ENCODE results near the gene ABL2.
"Not testable (repeated sequence)": the region's sequence is repeated elsewhere in the genome, so short reads cannot be mapped to it uniquely, and the experiment has no call there.

The ABL2 gene

GRCh38 chr1:179229214-179230140 is at the start of gene ABL2:
Gene ABL2, minus strand, starts transcription at chr1:179229677. Its CDS starts 280 bp downstream, at chr1:179229397.
- H3K9me3 ChIP-seq (ENCODE audit: control insufficient read depth in 5 of 5, low read length in 5 of 5): no peaks in the 10 kb centered on the region
- H3K27ac ChIP-seq (ENCODE audit: low read depth, low read length): peak within 1 kb of the TSS; percentile 77
- no peaks in the 10 kb centered on the region for H3K36me3 ChIP-seq (ENCODE audit: control insufficient read depth in 5 of 5, insufficient read depth in 5 of 5, low read length in 5 of 5)
- peak within 1 kb of the TSS; percentile 74 to 91 (median 83) for H3K4me3 ChIP-seq (ENCODE audit: low read depth in 1 of 5, low read length in 5 of 5)
- H3K27me3 ChIP-seq (ENCODE audit: control insufficient read depth in 5 of 5, insufficient read depth in 4 of 5, low read length in 5 of 5): no peaks in the 10 kb centered on the region
- H3K9ac ChIP-seq (ENCODE audit: low read length in 5 of 5): peak within 1 kb of the TSS; percentile 17 to 94 (median 87)
- H3K4me1 ChIP-seq (ENCODE audit: control insufficient read depth in 5 of 5, insufficient read depth in 5 of 5, low read length in 5 of 5): peaks cover 2 to 23% (median 16%) of the 10 kb centered on the region in 5 donors

DNA sequence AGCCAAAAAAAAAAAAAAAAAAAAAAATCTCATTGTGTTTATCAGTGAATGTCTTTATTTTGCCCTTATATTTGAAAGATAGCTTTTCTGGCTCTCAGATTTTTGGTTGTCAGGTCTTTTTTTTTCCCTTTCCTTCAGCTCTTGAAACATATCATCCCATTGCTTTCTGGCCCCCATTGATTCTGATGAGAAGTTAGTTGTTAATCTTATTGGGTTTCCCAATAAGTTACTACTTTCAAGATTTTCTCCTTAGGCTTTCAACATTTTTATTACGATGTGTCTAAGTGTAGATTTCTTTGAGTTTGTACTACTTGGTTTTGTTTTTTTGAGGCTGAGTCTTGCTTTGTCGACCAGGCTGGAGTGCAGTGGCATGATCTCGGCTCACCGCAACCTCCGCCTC is 49.4 kb upstream of the ABL2 start:
- no peak overlapping the region for H3K27ac ChIP-seq (ENCODE audit: low read depth, low read length)
- H3K27me3 ChIP-seq (ENCODE audit: control insufficient read depth in 5 of 5, insufficient read depth in 4 of 5, low read length in 5 of 5): no peaks in the 10 kb centered on the region
- no peaks in the 10 kb centered on the region for H3K4me1 ChIP-seq (ENCODE audit: control insufficient read depth in 5 of 5, insufficient read depth in 5 of 5, low read length in 5 of 5)
- peaks cover 0 to 8% (median 4%) of the 10 kb centered on the region in 5 donors for H3K9me3 ChIP-seq (ENCODE audit: control insufficient read depth in 5 of 5, low read length in 5 of 5)
- H3K36me3 ChIP-seq (ENCODE audit: control insufficient read depth in 5 of 5, insufficient read depth in 5 of 5, low read length in 5 of 5): no peaks in the 10 kb centered on the region
- no peak overlapping the region for H3K4me3 ChIP-seq (ENCODE audit: low read depth in 1 of 5, low read length in 5 of 5)
- no peak overlapping the region for H3K9ac ChIP-seq (ENCODE audit: low read length in 5 of 5)

DNA sequence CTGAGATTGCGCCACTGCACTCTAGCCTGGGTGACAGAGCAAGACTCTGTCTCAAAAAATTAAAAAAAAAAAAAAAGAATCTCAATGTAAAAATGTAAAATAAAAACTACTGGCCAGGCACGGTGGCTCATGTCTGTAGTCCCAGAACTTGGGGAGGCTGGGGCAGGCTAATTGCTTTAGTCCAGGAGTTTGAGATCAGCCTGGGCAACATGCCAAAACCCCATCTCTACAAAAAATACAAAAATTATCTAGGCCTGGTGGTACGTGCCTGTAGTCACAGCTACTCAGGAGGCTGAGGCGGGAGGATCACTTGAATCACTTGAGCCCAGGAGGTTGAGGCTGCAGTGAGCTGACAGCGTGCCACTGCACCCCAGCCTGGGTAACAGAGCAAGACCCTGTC is 44.9 kb upstream of the ABL2 start:
- not testable (repeated sequence) for H3K9me3 ChIP-seq (ENCODE audit: control insufficient read depth in 5 of 5, low read length in 5 of 5); H3K27ac ChIP-seq (ENCODE audit: low read depth, low read length); H3K27me3 ChIP-seq (ENCODE audit: control insufficient read depth in 5 of 5, insufficient read depth in 4 of 5, low read length in 5 of 5); H3K4me1 ChIP-seq (ENCODE audit: control insufficient read depth in 5 of 5, insufficient read depth in 5 of 5, low read length in 5 of 5); H3K36me3 ChIP-seq (ENCODE audit: control insufficient read depth in 5 of 5, insufficient read depth in 5 of 5, low read length in 5 of 5); H3K4me3 ChIP-seq (ENCODE audit: low read depth in 1 of 5, low read length in 5 of 5); H3K9ac ChIP-seq (ENCODE audit: low read length in 5 of 5)

DNA sequence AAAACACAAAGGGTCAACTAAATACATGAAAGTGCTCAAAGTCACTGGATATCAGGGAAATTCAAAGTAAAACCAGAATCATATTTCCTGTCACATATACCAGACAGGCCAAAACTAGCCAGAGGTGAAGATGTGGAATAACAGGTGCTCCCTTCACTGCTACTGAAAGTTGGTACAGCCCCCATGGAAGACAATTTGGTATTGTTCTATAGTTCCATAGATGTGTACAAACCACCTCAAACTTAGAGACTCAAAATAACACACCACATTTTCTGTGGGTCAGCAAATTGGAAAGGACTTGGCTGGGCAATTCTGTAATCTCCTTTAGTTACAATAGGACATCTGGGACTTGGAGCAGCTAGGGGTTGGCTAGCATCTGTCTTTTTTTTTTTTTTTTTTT is 39.6 kb upstream of the ABL2 start:
- Histone ChIP-seq H3K4me1 (ENCODE audit: control insufficient read depth in 5 of 5, insufficient read depth in 5 of 5, low read length in 5 of 5) (peaks cover 0 to 5% (median 0%) of the 10 kb centered on the region in 5 donors), H3K9ac (ENCODE audit: low read length in 5 of 5) (no peak overlapping the region), H3K36me3 (ENCODE audit: control insufficient read depth in 5 of 5, insufficient read depth in 5 of 5, low read length in 5 of 5) (no peaks in the 10 kb centered on the region), H3K27ac (ENCODE audit: low read depth, low read length) (no peak overlapping the region), H3K9me3 (ENCODE audit: control insufficient read depth in 5 of 5, low read length in 5 of 5) (no peaks in the 10 kb centered on the region), H3K27me3 (ENCODE audit: control insufficient read depth in 5 of 5, insufficient read depth in 4 of 5, low read length in 5 of 5) (no peaks in the 10 kb centered on the region), H3K4me3 (ENCODE audit: low read depth in 1 of 5, low read length in 5 of 5) (no peak overlapping the region)

DNA sequence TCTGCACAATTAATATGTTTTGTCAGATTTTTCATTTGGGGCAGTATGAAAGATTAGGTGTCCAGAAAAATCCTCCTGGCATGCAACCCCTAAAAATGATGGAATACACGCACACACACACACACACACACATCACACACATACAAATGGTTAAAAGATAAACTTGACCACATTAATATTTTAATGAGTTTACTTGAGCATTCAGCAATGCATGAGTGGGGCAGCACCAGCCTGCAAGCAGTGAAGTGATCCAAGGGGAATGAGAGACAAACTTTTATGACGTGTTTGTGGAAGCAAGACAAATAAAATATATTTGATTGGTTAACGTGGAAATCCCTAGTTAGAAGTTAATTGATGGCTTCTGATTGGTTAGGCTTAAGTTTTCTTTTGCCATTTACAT is 35.0 kb upstream of the ABL2 start:
- Histone ChIP-seq H3K36me3 (ENCODE audit: control insufficient read depth in 5 of 5, insufficient read depth in 5 of 5, low read length in 5 of 5) (no peaks in the 10 kb centered on the region), H3K27me3 (ENCODE audit: control insufficient read depth in 5 of 5, insufficient read depth in 4 of 5, low read length in 5 of 5) (no peaks in the 10 kb centered on the region), H3K9me3 (ENCODE audit: control insufficient read depth in 5 of 5, low read length in 5 of 5) (no peaks in the 10 kb centered on the region), H3K4me1 (ENCODE audit: control insufficient read depth in 5 of 5, insufficient read depth in 5 of 5, low read length in 5 of 5) (no peaks in the 10 kb centered on the region), H3K27ac (ENCODE audit: low read depth, low read length) (no peak overlapping the region), H3K9ac (ENCODE audit: low read length in 5 of 5) (no peak overlapping the region), H3K4me3 (ENCODE audit: low read depth in 1 of 5, low read length in 5 of 5) (no peak overlapping the region)

GRCh38 chr1:179263121-179263520 is 33.6 kb upstream of the ABL2 start:
- no peak overlapping the region for H3K4me3 ChIP-seq (ENCODE audit: low read depth in 1 of 5, low read length in 5 of 5)
- no peak overlapping the region for H3K27ac ChIP-seq (ENCODE audit: low read depth, low read length)
- no peaks in the 10 kb centered on the region for H3K27me3 ChIP-seq (ENCODE audit: control insufficient read depth in 5 of 5, insufficient read depth in 4 of 5, low read length in 5 of 5)
- no peaks in the 10 kb centered on the region for H3K36me3 ChIP-seq (ENCODE audit: control insufficient read depth in 5 of 5, insufficient read depth in 5 of 5, low read length in 5 of 5)
- no peak overlapping the region for H3K9ac ChIP-seq (ENCODE audit: low read length in 5 of 5)
- H3K4me1 ChIP-seq (ENCODE audit: control insufficient read depth in 5 of 5, insufficient read depth in 5 of 5, low read length in 5 of 5): no peaks in the 10 kb centered on the region
- no peaks in the 10 kb centered on the region for H3K9me3 ChIP-seq (ENCODE audit: control insufficient read depth in 5 of 5, low read length in 5 of 5)

- Histone ChIP-seq H3K4me1 (ENCODE audit: control insufficient read depth in 5 of 5, insufficient read depth in 5 of 5, low read length in 5 of 5) (no peaks in the 10 kb centered on the region), H3K36me3 (ENCODE audit: control insufficient read depth in 5 of 5, insufficient read depth in 5 of 5, low read length in 5 of 5) (no peaks in the 10 kb centered on the region), H3K4me3 (ENCODE audit: low read depth in 1 of 5, low read length in 5 of 5) (no peak overlapping the region)
Measured at GRCh38 chr1:179262183-179262582, 32.7 kb upstream of the ABL2 start.

GRCh38 chr1:179253286-179253972 is 24.0 kb upstream of the ABL2 start:
- no peaks in the 10 kb centered on the region for H3K36me3 ChIP-seq (ENCODE audit: control insufficient read depth in 5 of 5, insufficient read depth in 5 of 5, low read length in 5 of 5)
- no peak overlapping the region for H3K4me3 ChIP-seq (ENCODE audit: low read depth in 1 of 5, low read length in 5 of 5)
- H3K27me3 ChIP-seq (ENCODE audit: control insufficient read depth in 5 of 5, insufficient read depth in 4 of 5, low read length in 5 of 5): no peaks in the 10 kb centered on the region
- H3K4me1 ChIP-seq (ENCODE audit: control insufficient read depth in 5 of 5, insufficient read depth in 5 of 5, low read length in 5 of 5): peaks cover 0 to 7% (median 0%) of the 10 kb centered on the region in 5 donors
- no peaks in the 10 kb centered on the region for H3K9me3 ChIP-seq (ENCODE audit: control insufficient read depth in 5 of 5, low read length in 5 of 5)
- no peak overlapping the region for H3K27ac ChIP-seq (ENCODE audit: low read depth, low read length)
- H3K9ac ChIP-seq (ENCODE audit: low read length in 5 of 5): no peak overlapping the region

More at GRCh38 chr1:179262183-179262582, 32.7 kb upstream of the ABL2 start:
- Histone ChIP-seq H3K27me3 (ENCODE audit: control insufficient read depth in 5 of 5, insufficient read depth in 4 of 5, low read length in 5 of 5) (no peaks in the 10 kb centered on the region), H3K27ac (ENCODE audit: low read depth, low read length) (no peak overlapping the region), H3K9me3 (ENCODE audit: control insufficient read depth in 5 of 5, low read length in 5 of 5) (no peaks in the 10 kb centered on the region), H3K9ac (ENCODE audit: low read length in 5 of 5) (no peak overlapping the region)

GRCh38 chr1:179252606-179253005 is 23.1 kb upstream of the ABL2 start:
- H3K4me3 ChIP-seq (ENCODE audit: low read depth in 1 of 5, low read length in 5 of 5): no peak overlapping the region
- H3K27ac ChIP-seq (ENCODE audit: low read depth, low read length): no peak overlapping the region
- H3K36me3 ChIP-seq (ENCODE audit: control insufficient read depth in 5 of 5, insufficient read depth in 5 of 5, low read length in 5 of 5): no peaks in the 10 kb centered on the region
- no peaks in the 10 kb centered on the region for H3K27me3 ChIP-seq (ENCODE audit: control insufficient read depth in 5 of 5, insufficient read depth in 4 of 5, low read length in 5 of 5)
- H3K4me1 ChIP-seq (ENCODE audit: control insufficient read depth in 5 of 5, insufficient read depth in 5 of 5, low read length in 5 of 5): peaks cover 0 to 7% (median 0%) of the 10 kb centered on the region in 5 donors
- H3K9ac ChIP-seq (ENCODE audit: low read length in 5 of 5): no peak overlapping the region
- no peaks in the 10 kb centered on the region for H3K9me3 ChIP-seq (ENCODE audit: control insufficient read depth in 5 of 5, low read length in 5 of 5)

DNA sequence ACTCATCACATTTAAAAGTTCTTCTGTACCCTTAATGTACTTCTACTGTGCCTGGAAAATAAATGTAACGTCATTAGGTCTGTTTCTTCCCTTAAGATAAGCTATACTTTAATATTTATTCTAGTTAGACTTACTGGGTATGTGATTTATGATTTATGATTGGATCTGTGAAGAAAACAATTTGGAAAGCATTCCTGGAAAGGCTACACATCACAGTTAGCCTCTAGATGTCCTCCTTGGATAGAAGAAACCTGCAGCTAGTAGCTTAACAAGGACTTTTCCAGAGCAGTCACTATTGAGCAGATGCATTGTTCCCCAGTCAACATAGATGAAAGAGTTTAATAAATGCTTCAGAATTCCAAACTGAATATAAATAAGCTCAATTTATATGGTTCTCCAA is 22.2 kb upstream of the ABL2 start:
- Histone ChIP-seq H3K4me3 (ENCODE audit: low read depth in 1 of 5, low read length in 5 of 5) (no peak overlapping the region), H3K9ac (ENCODE audit: low read length in 5 of 5) (no peak overlapping the region), H3K36me3 (ENCODE audit: control insufficient read depth in 5 of 5, insufficient read depth in 5 of 5, low read length in 5 of 5) (no peaks in the 10 kb centered on the region), H3K4me1 (ENCODE audit: control insufficient read depth in 5 of 5, insufficient read depth in 5 of 5, low read length in 5 of 5) (peaks cover 0 to 7% (median 0%) of the 10 kb centered on the region in 5 donors), H3K9me3 (ENCODE audit: control insufficient read depth in 5 of 5, low read length in 5 of 5) (no peaks in the 10 kb centered on the region), H3K27ac (ENCODE audit: low read depth, low read length) (no peak overlapping the region), H3K27me3 (ENCODE audit: control insufficient read depth in 5 of 5, insufficient read depth in 4 of 5, low read length in 5 of 5) (no peaks in the 10 kb centered on the region)

Data from subcutaneous abdominal adipose tissue (tissue), 5 donors.